Measurements from ENCODE around the gene TMEM250. TPM values are rescaled to one million over a fixed set of nuclear protein-coding genes. Genes with fewer than 3 reads are reported as not detected.

Gene TMEM250
- polyA plus RNA-seq (2012; ENCODE audit: missing spikeins): 6.3 TPM

DNA sequence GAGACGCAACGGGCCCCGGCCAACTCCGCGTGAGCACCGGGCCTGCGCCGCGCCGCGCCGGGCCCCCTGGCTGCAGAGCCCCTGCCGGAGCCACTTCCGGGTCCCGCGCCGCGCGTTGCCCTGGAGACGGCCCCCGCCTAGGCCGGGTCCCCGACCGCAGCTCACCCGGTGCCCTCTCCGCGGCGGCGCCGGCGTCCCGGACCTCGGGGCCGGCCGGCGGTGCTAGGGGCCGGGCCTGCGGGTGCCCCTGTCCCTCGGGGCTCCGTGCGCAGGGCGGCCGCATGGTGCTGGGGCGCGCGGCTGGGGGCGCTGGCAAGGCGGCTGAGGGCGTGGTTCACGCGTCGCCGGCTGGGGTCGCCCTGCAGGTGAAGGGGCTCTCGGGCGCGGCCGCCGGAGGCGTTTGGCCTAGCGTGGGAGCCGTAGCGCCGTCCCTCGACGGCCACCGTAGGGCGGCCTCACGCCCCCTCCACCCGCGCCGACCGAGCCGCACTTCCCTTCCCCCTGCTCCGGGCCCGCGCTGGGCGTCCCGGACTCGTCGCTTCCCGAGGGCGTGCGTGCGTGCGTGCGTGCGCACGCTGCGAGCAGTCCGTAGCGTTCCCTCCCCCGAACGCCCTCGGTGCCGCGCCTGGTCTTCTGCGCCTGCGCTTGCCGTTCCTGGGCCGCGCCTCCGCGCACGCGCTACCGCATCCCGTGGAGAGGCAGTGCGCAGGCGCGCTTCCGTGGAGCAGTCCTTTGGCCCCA, at the start of gene TMEM250:
TSS of gene TMEM250 (minus strand) at position 556 of the 741 bp plus-strand sequence. CDS start 1,975 bp downstream, outside the sequence.
- no peak for TF ChIP-seq TAF1 (IDR thresholded peaks at IDR 0.05; ENCODE audit: borderline replicate concordance, low read depth, low read length)
- TF ChIP-seq POLR2AphosphoS5 (IDR thresholded peaks at IDR 0.05; ENCODE audit: low read depth, low read length): peak; percentile 70; the same call in 1 of the 2 replicates
- TF ChIP-seq POLR2A (IDR thresholded peaks at IDR 0.05; ENCODE audit: low read depth, low read length): 0 out of 2 replicates have a peak, but pooled peaks have one; percentile 74
- peak; percentile 100 for FAIRE-seq
- DNase-seq (ENCODE audit: insufficient read length): peak; percentile 96

DNA sequence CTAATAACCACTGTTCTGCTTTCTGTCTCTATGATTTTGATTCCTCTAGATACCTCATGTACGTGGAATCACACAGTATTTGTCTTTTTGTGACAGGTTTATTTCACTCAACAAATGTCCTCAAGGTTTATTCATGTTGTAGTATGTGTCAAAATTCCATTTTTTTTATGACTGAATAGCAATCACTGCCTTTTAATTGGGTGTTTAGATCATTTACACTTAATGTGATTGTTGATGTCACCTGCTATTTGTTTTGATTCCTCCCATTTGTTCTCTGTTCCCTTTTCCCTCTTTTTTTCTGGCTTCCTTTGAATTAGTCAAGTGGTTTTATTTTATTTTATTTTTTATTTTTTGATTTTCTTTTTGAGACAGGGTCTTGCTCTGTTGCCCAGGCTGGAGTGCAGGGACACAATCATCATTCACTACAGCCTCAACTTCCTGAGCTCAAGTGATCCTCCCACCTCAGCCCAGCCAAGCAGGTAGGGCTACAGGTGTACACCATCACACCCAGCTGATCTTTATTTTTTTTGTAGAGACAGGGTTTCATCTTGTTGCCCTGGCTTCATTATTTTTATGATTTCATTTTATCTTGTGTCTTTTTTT, 44.7 kb upstream of the TMEM250 start:
- DNase-seq (ENCODE audit: insufficient read length) (no peak), FAIRE-seq (no peak)

DNA sequence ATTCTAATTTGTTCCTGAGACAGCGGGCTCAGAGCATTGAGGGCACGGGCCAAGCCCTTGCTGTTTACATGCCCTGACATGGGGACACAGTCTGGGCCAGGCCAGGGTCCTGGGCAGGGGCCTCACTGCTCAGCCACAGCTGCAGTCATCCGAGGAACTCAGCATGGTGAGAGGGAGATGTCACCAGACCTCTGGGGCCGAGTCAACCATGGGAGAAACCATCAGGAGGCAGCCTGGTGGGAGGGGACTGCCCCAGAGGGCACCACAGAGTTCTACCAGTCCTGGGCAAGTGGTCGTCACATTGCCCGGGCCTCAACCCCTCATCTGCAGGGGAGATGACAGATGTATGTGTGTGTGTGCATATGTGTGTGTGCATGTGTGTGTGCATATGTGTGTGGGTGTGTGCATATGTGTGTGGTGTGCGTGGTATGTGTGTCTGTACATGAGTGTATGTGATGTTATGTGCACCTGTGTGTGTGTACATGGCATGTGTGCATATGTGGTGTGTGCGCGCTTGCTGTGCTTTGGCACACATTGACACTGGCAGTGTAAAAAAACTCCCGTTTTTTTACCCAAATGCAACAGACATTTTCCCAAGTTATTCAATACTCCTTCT, 42.4 kb upstream of the TMEM250 start:
- no peak for FAIRE-seq
- no peak for DNase-seq (ENCODE audit: insufficient read length)
- TF ChIP-seq TAF1 (IDR thresholded peaks at IDR 0.05; ENCODE audit: borderline replicate concordance, low read depth, low read length) (no peak), POLR2AphosphoS5 (IDR thresholded peaks at IDR 0.05; ENCODE audit: low read depth, low read length) (no peak), POLR2A (IDR thresholded peaks at IDR 0.05; ENCODE audit: low read depth, low read length) (no peak)

More for the DNA sequence above, 44.7 kb upstream of the TMEM250 start:
- TF ChIP-seq POLR2A (IDR thresholded peaks at IDR 0.05; ENCODE audit: low read depth, low read length) (no peak), TAF1 (IDR thresholded peaks at IDR 0.05; ENCODE audit: borderline replicate concordance, low read depth, low read length) (no peak), POLR2AphosphoS5 (IDR thresholded peaks at IDR 0.05; ENCODE audit: low read depth, low read length) (no peak)

DNA sequence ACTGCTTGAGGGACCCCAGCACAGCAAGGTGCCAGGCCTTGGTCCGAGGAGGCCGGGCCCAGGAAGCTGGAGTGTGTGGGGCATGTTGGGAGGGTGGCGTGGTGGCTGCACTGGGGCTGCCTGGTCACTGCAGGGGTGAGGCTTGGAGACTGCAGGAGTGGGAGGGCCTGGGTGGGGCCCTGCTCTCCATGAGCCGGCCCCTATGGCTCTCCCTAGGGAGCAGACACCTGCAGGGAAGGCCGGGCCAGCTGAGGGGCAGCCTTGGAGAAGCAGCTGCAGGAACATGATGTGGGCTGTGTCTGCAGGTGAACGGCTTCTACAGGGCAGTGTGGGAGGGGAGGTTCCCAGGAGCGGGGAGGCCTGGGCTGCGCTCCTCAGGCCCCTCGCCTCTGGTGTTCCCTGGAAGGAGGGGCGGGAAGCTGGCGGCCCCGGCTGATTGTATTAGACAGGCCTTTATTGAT, 41.7 kb upstream of the TMEM250 start:
- no peak for FAIRE-seq
- DNase-seq (ENCODE audit: insufficient read length): no peak
- no peak for TF ChIP-seq TAF1 (IDR thresholded peaks at IDR 0.05; ENCODE audit: borderline replicate concordance, low read depth, low read length)
- TF ChIP-seq POLR2A (IDR thresholded peaks at IDR 0.05; ENCODE audit: low read depth, low read length): no peak
- no peak for TF ChIP-seq POLR2AphosphoS5 (IDR thresholded peaks at IDR 0.05; ENCODE audit: low read depth, low read length)

- TF ChIP-seq TAF1 (IDR thresholded peaks at IDR 0.05; ENCODE audit: borderline replicate concordance, low read depth, low read length): no peak
- TF ChIP-seq POLR2A (IDR thresholded peaks at IDR 0.05; ENCODE audit: low read depth, low read length): no peak
- no peak for TF ChIP-seq POLR2AphosphoS5 (IDR thresholded peaks at IDR 0.05; ENCODE audit: low read depth, low read length)
- FAIRE-seq (no peak), DNase-seq (ENCODE audit: insufficient read length) (no peak)
These were observed 41.2 kb upstream of the TMEM250 start for GRCh38 chr9:136159851-136160250.

DNA sequence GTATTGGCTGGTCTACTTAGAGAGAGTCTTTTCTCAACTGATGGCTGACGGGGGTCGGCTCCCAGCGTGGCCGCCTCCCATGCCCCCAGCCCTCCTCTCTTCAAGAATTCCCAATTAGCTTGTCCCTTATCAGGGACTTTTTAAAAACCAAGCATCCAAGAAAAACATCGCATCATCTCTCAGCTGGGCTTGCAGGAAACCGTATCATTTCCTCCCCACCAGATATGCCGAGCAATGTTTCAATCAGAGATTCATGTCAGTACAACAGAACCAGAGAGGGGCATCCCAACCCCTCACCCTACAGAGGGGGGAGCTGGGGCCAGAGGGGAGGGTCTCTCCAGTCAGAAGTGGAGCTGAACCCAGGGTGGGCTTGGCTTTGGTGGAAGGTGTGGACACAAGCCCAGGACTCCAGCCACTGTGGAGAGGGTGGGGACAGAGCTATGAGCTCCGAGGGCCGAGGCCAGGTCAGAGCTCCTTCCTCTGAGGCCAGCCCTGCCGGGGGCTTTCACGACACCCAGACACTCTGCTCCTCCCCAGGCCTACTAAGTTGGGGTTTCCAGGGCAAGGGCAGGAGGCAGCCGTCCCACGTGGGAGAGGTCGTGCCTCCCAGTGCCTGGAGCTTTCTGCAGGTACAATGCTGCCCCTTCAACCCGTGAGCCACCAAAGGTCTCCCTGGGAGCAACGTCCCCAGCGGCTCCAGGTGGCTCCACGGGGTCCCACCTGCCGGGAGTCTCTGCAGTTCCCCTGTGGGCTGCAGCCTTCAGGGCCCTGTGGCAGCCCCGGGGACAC, 39.0 kb upstream of the TMEM250 start:
- no peak for FAIRE-seq
- no peak for TF ChIP-seq POLR2AphosphoS5 (IDR thresholded peaks at IDR 0.05; ENCODE audit: low read depth, low read length)
- no peak for TF ChIP-seq TAF1 (IDR thresholded peaks at IDR 0.05; ENCODE audit: borderline replicate concordance, low read depth, low read length)
- no peak for TF ChIP-seq POLR2A (IDR thresholded peaks at IDR 0.05; ENCODE audit: low read depth, low read length)
- no peak for DNase-seq (ENCODE audit: insufficient read length)

DNA sequence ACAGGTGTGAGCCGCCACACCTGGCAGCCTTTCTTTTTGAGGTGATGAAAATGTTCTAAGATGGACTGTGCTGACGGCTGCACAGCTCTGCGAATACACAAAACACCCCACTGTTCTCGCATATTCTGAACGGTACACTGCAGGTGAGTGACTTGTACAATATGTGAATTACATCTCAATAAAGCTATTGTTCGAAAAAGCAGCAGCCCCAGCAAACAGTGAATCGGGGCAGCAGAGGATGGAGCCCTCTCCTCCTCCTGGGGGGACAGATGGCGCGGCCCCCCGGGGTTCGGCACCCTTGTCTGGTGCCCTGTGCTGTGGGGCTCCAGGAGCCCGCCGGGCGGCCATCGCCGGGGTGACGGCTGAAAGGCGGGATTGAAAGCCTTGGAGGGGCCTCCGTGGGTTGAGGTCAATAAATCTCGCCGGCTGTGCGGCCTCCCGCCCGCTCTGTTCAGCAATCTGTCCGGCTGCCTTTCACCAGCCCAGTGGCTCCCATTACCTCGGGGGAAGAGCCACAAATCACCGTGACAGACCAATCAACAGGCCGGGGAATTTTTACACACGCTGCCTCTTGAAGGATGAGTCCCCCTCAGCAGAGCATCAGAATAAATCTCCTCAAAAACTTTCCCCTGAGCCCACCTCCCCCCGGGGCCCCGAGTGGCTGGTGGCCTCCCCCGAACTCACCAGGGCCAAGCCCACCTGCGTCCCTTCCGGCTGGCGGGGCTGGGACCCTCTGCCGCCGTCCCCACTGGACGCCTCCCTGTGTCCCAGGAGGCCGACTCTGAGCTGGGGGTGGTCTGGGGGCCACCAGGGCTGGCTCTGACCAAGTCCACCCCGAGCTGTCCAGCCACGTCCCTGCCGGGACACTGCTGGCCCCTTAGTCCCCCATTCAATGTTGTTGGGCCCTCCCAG, 37.8 kb upstream of the TMEM250 start:
- DNase-seq (ENCODE audit: insufficient read length): no peak
- TF ChIP-seq POLR2AphosphoS5 (IDR thresholded peaks at IDR 0.05; ENCODE audit: low read depth, low read length) (no peak), POLR2A (IDR thresholded peaks at IDR 0.05; ENCODE audit: low read depth, low read length) (no peak), TAF1 (IDR thresholded peaks at IDR 0.05; ENCODE audit: borderline replicate concordance, low read depth, low read length) (no peak)
- FAIRE-seq: no peak

GRCh38 chr9:136155576-136155975, 36.9 kb upstream of the TMEM250 start:
- FAIRE-seq (no peak), DNase-seq (ENCODE audit: insufficient read length) (no peak)
- TF ChIP-seq POLR2A (IDR thresholded peaks at IDR 0.05; ENCODE audit: low read depth, low read length): no peak
- no peak for TF ChIP-seq POLR2AphosphoS5 (IDR thresholded peaks at IDR 0.05; ENCODE audit: low read depth, low read length)
- no peak for TF ChIP-seq TAF1 (IDR thresholded peaks at IDR 0.05; ENCODE audit: borderline replicate concordance, low read depth, low read length)

DNA sequence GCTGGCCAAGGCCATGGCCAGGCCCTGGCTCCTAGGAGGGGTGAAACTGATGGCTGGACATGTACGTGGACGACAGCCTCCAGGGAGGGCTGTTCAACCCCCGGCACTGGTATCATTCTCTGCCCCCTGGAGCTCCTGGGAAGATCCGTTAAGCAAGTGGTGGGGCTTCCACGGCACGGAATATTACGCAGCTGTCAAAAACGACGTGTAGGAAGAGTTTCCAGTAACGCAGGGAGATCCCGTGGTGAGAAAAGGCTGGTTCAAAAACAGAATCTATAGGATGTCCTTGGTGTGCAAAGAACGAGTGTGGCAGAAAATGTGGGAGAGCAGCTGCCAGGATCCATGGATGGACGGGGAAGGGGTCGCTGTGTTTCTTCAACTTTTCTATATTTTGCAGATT, 36.3 kb upstream of the TMEM250 start:
- no peak for FAIRE-seq
- DNase-seq (ENCODE audit: insufficient read length): no peak
- TF ChIP-seq TAF1 (IDR thresholded peaks at IDR 0.05; ENCODE audit: borderline replicate concordance, low read depth, low read length) (no peak), POLR2A (IDR thresholded peaks at IDR 0.05; ENCODE audit: low read depth, low read length) (no peak), POLR2AphosphoS5 (IDR thresholded peaks at IDR 0.05; ENCODE audit: low read depth, low read length) (no peak)

Measured in GM12892 (cell line).